Glomerular endothelial cell (primary cell): ENCODE results near the gene TPRKB. TPM values are rescaled to one million over a fixed set of nuclear protein-coding genes. Genes with fewer than 3 reads are reported as not detected.
"Not testable (repeated sequence)": the region's sequence is repeated elsewhere in the genome, so short reads cannot be mapped to it uniquely, and the experiment has no call there.

Source experiments
- DNase-seq: peaks from one replicate; pipeline ENCODE4 v3.0.0-alpha.2; 2011; ENCODE audit warnings: low read depth, low spot score; ENCODE audit errors: extremely low read depth
- total RNA-seq: library from RNA; depleted of rRNA; stranded (reverse); fragments of >200 nt; gene quantifications from 2 replicates; pipeline ENCODE4 v1.2.3, GENCODE V29; 2015

Gene TPRKB
- total RNA-seq, result 29.1 and 38.8 TPM in 2 replicates

DNA sequence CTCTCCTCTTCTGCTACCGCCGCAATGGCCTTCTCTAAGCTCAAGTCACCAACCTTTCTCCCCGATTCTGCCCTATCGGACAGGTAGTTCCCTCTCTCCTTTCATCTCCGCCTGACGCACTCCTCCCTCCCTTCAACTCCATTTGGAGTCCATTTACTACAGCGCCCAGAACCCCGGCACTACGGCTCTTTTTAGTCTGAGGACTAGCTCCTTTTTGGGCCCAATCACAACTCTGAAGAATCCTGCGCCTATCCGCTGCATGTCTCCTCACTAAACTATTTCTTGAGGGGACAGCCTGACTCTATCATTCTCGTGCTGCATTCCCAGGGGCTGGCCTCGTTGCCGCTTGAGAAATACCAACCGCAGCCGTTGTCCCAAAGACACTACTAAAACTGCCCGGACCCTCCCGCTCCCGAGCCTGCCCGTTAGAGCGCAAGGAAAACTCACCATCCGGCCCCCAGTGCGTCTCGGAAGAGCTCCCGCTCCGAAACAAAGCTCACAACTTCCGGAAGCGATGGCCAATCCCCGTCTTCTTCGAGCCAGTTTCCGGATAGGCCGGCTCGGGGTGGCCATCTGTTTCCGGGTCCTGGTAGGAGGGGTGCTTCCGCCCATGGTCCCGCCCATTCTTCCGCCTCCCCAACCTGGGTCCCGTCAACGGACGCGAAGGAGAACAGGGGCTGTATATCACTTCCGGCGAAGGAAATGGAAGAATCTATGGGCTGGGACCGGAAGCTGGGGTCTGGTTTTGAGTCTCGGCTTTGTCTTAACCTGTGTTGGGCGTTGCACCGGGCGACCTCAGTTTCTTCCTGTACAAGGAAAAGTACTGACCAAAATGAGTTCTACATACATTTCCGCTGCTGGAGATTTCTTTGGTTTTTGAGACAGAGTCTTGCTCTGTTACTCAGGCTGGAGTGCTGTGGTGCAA is at the start of gene TPRKB:
Gene TPRKB (minus strand): TSS at position 491 of the 925 bp plus-strand sequence. CDS start 2,776 bp downstream, outside the sequence.
- DNase-seq, result peak; percentile 81

DNA sequence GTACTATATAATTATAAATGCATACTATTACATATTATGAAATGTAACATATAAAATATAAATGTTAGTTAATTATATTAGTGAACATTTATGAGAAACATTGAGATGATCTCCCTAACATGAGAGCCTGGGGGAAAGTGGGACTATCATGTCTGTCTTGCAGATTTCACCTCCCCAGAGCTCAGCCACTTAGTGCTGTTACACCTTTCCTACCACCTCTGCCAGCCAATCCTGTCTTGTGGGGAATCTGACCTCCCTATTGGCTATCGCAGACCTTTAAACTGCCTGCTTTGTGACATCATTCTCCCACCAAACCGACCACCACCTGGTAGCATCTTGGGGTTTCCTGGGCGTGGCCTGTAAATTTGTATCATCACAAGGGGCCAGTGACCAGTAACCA is 46.7 kb upstream of the TPRKB start, which contains the start of gene C2orf78:
Gene C2orf78 (plus strand): TSS at position 301 of the 400 bp plus-strand sequence. CDS start 127 bp downstream, outside the sequence.
- not testable (repeated sequence) for DNase-seq

DNA sequence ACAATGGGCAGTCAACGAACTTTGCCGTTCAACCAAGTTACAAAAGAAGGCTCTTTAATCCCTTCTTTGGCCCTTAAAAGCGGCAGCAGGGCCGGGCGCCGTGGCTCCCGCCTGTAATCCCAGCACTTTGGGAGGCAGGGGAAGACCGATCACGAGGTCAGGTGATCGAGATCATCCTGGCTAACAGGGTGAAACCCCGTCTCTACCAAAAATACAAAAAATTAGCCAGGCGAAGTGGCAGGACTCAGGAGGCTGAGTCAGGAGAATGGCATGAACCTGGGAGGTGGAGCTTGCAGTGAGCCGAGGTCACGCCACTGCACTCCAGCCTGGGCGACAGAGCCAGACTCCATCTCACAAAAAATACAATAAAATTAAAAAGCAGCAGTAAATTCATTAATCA is 46.3 kb upstream of the TPRKB start:
- DNase-seq, result not testable (repeated sequence)

DNA sequence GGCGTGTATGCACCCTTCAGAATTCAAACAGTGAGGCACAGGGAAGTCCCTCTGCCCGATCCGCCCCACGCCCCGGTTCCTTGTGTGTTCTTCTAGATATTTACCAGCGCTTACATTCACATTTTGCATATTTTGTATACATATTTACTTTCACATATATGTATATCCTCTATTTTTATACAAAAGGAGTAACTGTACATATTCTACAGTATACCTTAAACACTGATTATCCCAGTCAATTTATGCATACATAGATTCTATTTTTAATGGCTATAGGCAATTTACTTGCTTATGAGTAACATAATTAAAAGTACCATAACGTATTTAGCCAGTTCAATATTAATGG is 43.1 kb upstream of the TPRKB start:
- DNase-seq, result no peak

DNA sequence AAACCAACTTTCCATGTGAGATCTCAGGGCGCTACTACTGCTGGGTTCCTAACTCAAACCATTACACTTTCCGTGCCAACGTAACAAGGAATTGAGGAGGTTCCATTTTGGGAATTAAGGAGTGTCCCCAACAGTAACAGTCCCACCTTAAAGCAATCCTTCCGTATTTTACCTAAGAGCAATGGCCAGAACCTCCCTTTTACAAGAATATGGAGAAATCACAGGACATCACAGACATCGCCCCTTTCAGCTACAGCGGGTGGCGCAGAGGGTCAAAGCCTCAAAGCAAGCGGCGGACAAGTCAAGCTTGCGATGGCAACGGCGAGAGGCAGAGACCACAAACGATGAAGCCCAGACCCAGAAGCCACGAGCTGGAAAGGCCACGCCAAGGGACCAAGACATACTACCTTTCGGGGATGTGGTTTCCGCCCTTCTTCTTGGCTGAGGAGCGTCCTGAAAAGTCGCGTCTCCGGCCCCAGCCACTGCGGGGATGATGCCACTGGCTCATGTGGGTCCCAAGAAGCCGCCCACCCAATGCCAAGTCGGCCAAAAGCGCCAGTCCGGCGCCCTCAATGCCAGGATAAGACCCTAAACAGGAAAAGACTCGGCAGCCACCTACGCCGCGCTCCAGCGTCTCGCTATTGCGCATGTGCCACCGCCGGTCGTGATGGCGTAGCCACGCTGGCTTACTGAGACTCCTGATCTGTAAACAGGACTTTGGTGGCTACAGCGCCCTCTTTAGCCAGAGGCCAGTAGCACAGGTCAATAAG is 42.5 kb upstream of the TPRKB start, which contains the start of gene DUSP11:
Gene DUSP11 (minus strand): TSS at position 637 of the 770 bp plus-strand sequence. CDS start 129 bp downstream, at position 508.
- DNase-seq, result peak; percentile 71

DNA sequence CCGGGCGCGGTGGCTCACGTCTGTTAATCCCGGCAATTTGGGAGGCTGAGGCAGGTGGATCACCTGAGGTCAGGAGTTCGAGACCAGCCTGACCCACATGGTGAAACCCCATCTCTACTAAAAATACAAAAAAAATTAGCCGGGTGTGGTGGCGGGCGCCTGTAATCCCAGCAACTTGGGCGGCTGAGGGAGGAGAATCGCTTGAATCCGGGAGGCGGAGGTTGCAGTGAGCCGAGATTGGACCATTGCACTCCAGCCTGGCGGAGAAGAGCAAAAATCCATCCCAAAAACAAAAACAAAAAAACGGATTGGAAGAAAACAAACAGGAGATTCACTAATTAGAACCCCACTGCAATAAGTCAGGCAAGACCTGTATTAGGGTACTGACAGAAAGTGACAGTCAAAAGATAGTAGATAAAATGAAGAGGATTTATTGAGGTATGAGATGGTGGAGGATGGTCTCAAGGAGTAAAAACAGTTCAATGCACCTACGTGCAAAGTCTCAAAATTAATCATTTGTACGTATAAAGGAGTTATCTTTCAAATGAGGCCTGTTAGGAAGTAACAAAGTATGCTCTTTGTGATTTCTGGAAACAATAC is 41.8 kb upstream of the TPRKB start:
- not testable (repeated sequence) for DNase-seq

DNA sequence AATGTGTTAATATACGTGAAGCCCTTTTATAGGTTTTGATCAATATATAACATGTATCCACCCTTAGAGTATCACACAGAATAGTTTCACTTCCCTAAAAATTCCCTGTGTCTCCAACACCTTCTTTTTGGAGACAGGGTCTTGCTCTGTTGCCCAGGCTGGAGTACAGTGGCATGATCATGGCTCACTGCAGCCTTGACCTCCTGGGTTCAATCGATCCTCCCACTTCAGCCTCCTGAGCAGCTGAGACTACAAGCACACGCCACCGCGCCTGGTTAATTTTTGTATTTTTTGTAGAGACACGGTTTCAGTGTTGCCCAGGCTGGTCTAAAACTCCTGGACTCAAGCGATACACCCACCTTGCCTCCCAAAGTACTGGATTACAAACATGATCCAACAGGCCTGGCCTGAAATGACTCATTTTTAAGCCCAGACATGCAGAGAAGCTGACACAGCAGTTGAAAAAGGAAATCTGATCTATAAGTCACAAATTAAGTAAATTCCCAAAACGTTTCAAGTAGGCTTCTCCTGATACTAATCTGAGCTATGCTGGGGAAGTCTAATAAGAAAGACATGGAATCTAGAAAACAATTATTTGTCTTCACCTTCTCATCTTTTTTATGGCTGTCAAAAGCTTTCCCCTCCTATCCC is 39.8 kb upstream of the TPRKB start:
- no peak for DNase-seq

DNA sequence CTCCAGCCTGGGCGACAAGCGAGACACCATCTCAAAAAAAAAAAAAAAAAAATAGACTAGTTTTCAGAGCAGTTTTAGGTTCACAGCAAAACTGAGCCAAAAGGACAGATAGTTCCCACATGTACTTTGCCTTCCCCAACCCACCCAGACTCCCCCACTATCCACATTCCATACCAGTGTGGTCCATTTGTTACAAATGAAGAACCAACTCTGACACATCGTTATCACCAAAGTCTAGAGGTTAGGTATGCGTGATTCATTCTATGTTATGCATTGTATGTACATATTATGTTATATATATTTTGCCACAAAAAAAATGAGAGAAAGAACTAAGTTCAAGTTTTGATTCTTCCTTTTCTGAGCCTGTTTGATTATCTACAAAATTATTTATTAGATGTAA is 39.2 kb upstream of the TPRKB start:
- no peak for DNase-seq

DNA sequence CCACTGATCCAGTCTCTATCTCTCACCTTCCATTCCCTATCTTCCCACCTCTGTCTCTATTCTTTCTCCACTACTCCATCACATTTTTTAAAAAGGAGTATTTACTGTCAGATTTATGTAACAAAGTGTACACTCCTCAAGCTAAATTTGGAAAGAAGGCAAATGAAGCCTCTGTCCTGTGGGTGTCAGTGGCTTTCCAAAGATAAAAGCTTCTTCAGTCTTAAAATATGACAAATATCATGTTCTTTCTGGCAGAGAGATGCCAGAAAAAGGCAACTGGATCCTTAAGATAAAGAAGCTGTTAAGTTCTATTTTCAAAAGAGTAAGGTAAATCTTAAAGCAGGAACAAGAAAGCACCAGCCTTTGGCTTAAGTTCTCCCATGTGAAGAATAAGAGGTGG is 35.7 kb upstream of the TPRKB start:
- DNase-seq, result no peak

DNA sequence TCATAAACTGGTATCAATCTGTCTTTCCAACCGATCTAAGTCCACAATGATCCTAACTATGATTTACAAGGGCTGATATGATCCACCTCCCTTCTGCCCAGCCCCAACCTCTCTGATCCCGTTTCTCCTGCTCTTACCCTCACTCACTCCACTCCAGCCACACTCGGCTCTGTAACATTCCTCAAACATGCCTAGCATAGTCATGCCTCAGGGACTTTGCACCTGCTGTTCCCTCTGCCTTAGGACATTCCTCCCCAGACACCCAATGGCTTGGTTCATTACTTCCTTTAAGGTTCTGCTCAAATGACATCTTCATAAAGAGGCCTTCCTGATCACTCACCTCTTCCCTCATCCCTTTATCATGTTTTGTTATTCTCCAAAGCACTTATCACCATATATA is 33.6 kb upstream of the TPRKB start:
- DNase-seq, result no peak

DNA sequence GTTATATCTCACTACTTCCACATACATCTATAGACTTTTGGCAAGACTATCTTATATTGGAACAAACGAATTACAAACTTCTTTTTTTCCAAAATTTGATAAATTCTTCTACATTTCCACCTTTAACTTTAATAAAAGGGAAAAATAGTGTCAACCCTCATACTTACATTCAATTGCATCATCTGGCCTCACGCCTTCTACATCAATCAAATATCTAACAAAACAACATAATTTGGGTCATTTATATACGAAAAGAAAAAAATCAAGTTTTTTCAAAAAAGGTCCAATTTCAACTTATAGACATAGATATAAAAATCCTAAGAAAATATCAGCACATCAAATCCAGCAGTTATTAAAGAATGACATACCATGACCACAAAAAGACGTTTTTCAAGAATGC is 29.8 kb upstream of the TPRKB start:
- no peak for DNase-seq

DNA sequence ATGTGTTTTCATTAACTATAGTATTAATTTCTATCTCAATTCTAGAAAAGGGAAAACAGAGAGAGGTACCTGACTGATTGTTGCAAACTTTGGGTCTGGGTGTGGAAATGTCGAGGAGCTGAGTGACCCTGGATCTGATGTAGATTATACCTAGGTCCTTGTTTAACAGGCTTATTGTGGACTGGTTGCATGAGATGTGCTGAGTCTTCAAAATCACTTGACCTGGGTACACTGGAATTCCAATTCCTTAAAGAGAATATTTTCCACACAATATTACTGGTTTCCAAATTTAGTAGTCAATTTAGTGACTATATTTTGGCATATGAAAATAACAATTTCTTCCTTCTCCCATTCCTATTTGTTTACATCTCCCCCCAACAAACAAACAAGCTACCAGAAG is 29.2 kb upstream of the TPRKB start:
- no peak for DNase-seq

DNA sequence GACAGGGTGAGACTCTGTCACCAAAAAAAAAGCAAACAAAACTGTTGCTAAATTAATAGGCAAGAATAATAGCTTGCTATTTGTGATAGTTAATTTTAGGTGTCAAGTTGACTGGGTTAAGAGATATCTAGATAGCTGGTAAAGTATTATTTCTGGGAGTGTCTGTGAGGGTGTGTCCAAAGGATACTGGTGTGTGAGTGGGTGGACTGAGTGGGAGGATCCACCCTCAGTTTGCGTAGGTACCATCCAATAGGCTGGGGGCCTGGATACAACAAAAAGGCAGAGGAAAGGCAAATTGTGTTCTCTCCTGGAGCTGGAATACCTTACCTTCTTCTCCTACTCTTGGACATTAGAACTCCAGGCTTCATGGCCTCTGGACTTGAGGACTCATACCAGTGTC is 27.8 kb upstream of the TPRKB start:
- DNase-seq, result no peak

DNA sequence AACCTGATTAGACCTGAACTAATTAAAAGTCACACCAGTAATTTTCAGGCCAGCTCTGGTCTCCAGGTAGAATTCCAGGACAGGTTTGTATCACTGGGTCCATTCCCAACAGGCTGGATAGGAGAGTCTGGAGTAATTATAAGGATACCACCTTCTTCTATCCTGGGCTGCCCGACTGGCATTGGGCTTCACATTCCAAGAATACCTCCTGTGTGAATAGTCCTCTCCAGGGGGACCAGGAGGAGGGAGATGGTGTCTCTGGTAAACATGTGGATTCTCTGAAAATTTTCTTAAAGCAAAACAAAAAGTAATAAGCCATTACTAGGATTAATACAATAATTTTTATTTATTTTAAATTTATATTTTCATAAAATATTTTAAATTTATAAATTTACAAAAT is 25.4 kb upstream of the TPRKB start:
- DNase-seq, result no peak

DNA sequence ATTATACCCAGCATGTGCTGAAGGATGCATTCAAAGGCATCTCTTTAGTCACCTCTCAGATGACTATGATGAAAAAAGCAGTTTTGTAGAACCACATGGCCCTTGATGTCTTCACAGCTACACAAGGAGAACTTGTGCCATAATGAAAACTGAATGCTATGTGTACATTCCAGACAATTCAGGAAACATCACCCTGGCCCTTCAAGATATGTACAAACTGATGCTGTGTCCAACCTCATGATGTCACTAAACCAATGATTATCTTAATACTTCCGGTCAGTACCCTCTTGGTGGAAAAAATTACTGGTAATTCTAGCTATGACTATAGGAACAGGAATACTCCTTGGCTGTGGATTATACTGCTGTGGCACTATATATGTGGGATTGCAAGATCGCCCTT is 22.8 kb upstream of the TPRKB start:
- no peak for DNase-seq

DNA sequence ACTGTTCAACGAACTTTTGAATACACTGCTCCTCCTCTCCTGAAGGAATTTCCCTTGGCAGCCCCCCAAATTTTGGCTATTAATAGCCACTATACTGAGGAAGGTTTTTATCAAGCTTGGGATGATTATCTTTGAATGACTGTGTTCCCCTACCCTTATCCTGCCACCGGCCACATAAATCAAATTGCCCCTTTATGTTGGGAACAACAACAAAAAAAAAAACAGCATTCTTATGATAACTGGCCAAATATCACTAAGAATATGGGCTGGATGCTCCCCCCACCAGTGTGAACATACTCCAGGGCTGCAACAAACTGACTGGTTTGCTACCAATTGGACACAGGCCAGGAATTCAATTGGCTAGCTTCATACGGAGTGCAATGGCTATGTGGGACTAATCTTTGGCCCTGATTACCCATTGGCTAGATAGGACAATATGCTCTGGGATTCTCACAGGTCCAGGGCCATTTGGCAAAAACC is 22.2 kb upstream of the TPRKB start:
- peak; percentile 73 for DNase-seq

DNA sequence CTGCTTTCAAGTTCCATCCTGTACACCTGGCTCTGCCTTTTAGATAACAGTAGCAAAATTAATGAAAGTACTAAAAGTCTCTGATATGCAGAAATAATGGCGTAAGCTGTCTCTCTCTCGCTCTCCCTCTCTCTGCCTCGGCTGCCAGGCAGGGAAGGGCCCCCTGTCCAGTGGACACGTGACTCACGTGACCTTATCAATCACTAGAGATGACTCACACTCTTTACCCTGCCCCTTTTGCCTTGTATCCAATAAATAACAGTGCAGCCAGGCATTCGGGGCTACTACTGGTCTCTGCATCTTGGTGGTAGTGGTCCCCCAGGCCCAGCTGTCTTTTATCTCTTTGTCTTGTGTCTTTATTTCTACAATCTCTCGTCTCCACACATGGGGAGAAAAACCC is 17.2 kb upstream of the TPRKB start:
- DNase-seq, result not testable (repeated sequence)

DNA sequence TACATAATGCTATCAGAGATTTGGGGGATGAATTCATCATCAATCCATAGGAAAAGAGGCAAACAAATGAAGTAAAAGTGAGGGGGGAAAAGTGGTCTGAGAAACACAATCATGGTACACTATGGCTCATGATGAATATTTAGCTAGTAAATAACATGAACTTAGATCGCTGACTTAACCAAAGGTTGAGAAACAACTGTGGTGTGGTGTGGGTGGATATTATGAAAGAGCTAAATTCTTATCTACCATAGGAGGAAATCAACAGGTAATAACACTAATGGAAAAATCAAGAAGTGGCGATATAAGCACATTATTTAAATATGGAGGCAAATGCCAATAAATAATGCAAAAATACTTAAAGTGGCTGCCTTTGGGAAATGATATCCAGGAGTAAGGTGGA is 12.2 kb upstream of the TPRKB start:
- DNase-seq, result no peak

DNA sequence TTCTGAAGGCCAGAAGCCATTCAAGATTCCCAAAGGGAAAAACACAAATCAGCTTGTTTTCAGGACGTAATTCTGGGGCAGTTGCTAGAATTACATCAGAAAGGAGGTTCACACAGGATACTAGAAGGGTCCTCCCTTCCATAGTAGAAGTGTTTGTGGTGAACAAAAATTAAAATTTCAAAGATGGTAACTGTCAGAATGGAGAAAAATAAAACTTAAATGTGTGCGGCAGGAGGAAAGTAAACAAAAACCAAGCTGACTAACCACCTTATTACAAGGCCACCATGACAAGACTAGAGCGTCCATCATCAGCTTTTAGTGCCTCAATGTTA is 9.7 kb upstream of the TPRKB start:
- DNase-seq, result no peak

DNA sequence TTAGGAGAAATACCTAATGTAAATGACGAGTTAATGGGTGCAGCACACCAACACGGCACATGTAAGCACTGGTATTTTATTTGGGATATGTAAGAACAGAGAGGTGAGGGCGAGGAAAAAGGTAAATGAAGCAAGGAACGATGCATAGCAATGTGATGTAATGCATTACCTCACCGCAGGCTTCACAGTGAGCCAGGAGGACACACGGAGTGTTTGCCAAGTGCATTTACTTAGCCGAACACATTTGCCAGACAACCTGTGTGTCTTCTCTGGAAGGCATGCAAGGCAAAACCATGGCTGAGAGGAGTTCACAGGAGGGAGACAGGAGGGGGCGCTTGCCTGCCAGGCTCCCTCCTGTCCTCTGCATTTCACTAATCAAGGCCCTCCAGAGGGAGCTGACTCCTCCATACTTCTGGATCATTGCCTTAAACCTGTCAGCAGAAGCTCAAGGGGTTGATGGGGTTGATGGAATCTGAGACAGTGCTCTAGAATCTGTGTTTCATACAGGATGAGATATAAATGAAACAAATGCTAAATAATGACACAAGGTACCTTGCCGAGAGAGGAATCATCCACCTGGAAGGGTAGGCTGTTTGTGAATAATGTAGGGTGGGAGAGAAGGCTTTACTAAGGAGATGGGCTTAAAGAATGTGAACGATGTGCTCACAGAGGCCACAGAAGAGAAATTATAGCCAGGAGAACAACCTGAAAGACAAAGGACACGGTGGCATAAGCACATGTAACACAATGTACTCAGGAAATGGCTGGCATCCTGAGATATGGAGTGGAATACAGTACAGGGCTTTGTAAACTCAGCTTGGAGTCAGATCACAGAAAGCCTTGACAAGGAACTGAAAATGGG is 9.1 kb upstream of the TPRKB start:
- peak; percentile 87 for DNase-seq
